KMS-11 (cell line): Measurements from ENCODE around the gene MAPK14.

Experiments used
- H2AFZ ChIP-seq: fragments of 200-600 bp; sonication (generic); 2 replicates; pipeline ENCODE4 v1.6.1; 2016; ENCODE audit warnings: antibody characterized with exemption, mixed run types, low read depth
- H3K27ac ChIP-seq: fragments of 200-600 bp; sonication (generic); 2 replicates; pipeline ENCODE4 v1.6.1; 2016; ENCODE audit warnings: mild to moderate bottlenecking, mixed run types
- H3K27me3 ChIP-seq: fragments of 200-600 bp; sonication (generic); 2 replicates; pipeline ENCODE4 v1.6.1; 2017; ENCODE audit warnings: mild to moderate bottlenecking, low read depth, mixed run types, moderate library complexity; ENCODE audit not compliant: insufficient read depth
- H3K36me3 ChIP-seq: fragments of 200-600 bp; sonication (generic); 2 replicates; pipeline ENCODE4 v1.6.1; 2017; ENCODE audit warnings: mild to moderate bottlenecking, mixed run types; ENCODE audit not compliant: insufficient read depth
- H3K4me1 ChIP-seq: fragments of 200-600 bp; sonication (generic); 2 replicates; pipeline ENCODE4 v1.6.1; 2016; ENCODE audit warnings: mild to moderate bottlenecking, low read depth, mixed run types; ENCODE audit not compliant: poor library complexity, severe bottlenecking
- H3K4me2 ChIP-seq: fragments of 200-600 bp; sonication (generic); 2 replicates; pipeline ENCODE4 v1.7.0; 2016; ENCODE audit warnings: mild to moderate bottlenecking, mixed run types
- H3K4me3 ChIP-seq: fragments of 200-600 bp; sonication (generic); IDR thresholded peaks from 2 replicates; pipeline ENCODE4 v1.6.1; 2017; ENCODE audit warnings: low read depth, low read length, mixed read lengths; ENCODE audit not compliant: insufficient read depth
- H3K79me2 ChIP-seq: fragments of 200-600 bp; sonication (generic); 2 replicates; pipeline ENCODE4 v1.6.1; 2016; ENCODE audit warnings: low read depth, mixed run types; ENCODE audit not compliant: insufficient read depth
- H3K9ac ChIP-seq: fragments of 200-600 bp; sonication (generic); 2 replicates; pipeline ENCODE4 v1.6.1; 2016; ENCODE audit warnings: mild to moderate bottlenecking, mixed run types
- H4K20me1 ChIP-seq: fragments of 200-600 bp; sonication (generic); 2 replicates; pipeline ENCODE4 v1.6.1; 2016; ENCODE audit warnings: mild to moderate bottlenecking, mixed run types; ENCODE audit not compliant: insufficient read depth
- CTCF ChIP-seq: fragments of 200-600 bp; sonication (generic); conservative IDR thresholded peaks from 2 replicates; pipeline ENCODE4 v1.6.1; 2017; ENCODE audit warnings: low read depth, mild to moderate bottlenecking, antibody characterized with exemption, low read length, moderate library complexity, mixed read lengths

MAPK14 gene

GRCh38 chr6:36071714-36072113 is 44.1 kb downstream of the MAPK14 start:
- H3K9ac ChIP-seq = no peak overlapping the region
- H4K20me1 ChIP-seq = no peaks in the 10 kb centered on the region
- no peaks in the 10 kb centered on the region for H3K4me1 ChIP-seq
- no peak for TF ChIP-seq CTCF
- no peak overlapping the region for H2AFZ ChIP-seq
- no peak overlapping the region for H3K4me2 ChIP-seq
- H3K27me3 ChIP-seq = no peaks in the 10 kb centered on the region
- no peak overlapping the region for H3K27ac ChIP-seq
- H3K4me3 ChIP-seq = no peak overlapping the region
- H3K79me2 ChIP-seq = no peaks in the 10 kb centered on the region; the same call in 1 of the 2 replicates
- no peaks in the 10 kb centered on the region for H3K36me3 ChIP-seq

- no peak overlapping the region for H3K9ac ChIP-seq
- H3K27me3 ChIP-seq = no peaks in the 10 kb centered on the region
- H3K4me1 ChIP-seq = no peaks in the 10 kb centered on the region
- H2AFZ ChIP-seq = no peak overlapping the region
- no peak overlapping the region for H3K4me2 ChIP-seq
- no peaks in the 10 kb centered on the region; the same call in 1 of the 2 replicates for H3K79me2 ChIP-seq
- H3K27ac ChIP-seq = no peak overlapping the region
- H3K4me3 ChIP-seq = no peak overlapping the region
- no peak for TF ChIP-seq CTCF
- no peaks in the 10 kb centered on the region for H3K36me3 ChIP-seq
- H4K20me1 ChIP-seq = no peaks in the 10 kb centered on the region
Measured at GRCh38 chr6:36072681-36073080, 45.1 kb downstream of the MAPK14 start.

- H3K27me3 ChIP-seq = no peaks in the 10 kb centered on the region
- no peaks in the 10 kb centered on the region; the same call in 1 of the 2 replicates for H3K36me3 ChIP-seq
- no peaks in the 10 kb centered on the region for H3K4me1 ChIP-seq
- TF ChIP-seq CTCF = no peak
- no peak overlapping the region for H3K4me2 ChIP-seq
- no peak overlapping the region for H3K4me3 ChIP-seq
- H4K20me1 ChIP-seq = no peaks in the 10 kb centered on the region
- no peak overlapping the region for H3K27ac ChIP-seq
- no peaks in the 10 kb centered on the region; the same call in 1 of the 2 replicates for H3K79me2 ChIP-seq
- no peak overlapping the region for H3K9ac ChIP-seq
- no peak overlapping the region for H2AFZ ChIP-seq
Measured at GRCh38 chr6:36073587-36073986, 46.0 kb downstream of the MAPK14 start.

GRCh38 chr6:36075656-36076055 is 48.0 kb downstream of the MAPK14 start:
- Histone ChIP-seq H4K20me1 (no peaks in the 10 kb centered on the region), H3K27ac (no peak overlapping the region), H3K4me3 (no peak overlapping the region), H3K4me2 (no peak overlapping the region), H3K4me1 (no peaks in the 10 kb centered on the region), H3K9ac (no peak overlapping the region), H3K36me3 (peaks cover 8% of the 10 kb centered on the region; the same call in 1 of the 2 replicates), H3K79me2 (no peaks in the 10 kb centered on the region), H2AFZ (no peak overlapping the region), H3K27me3 (no peaks in the 10 kb centered on the region)
- TF ChIP-seq CTCF = no peak
